Stimulated activated CD4-positive, alpha-beta T cell treated with anti-CD3 and anti-CD28 coated beads, Interleukin-4, amount 100 ng/mL, for 4 hours (primary cell): ENCODE results near the gene PPP2R2B.

Source experiments
- DNase-seq, 2 experiments: peaks; one replicate each; pipeline ENCODE4 v3.0.0-alpha.2; 2020

Gene PPP2R2B

DNA sequence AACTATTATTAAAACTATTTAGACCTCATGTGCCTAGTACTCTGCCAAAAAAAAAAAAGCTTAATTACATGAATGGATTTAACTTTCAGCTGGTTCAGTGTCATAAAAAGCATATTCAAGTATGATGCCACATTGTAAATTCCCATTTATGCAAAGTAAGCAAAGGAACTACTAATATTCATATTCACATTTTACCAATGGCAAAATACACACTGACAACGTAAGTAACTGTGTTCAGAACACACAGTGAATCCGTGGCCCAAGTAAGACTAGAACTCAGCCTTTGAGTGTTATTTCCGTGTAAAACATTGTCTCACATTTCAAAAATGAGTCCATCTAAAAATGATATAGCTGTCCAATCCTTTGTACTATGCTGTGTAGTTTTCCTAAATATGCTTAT, 56.8 kb downstream of the PPP2R2B start:
- no peak for DNase-seq

DNA sequence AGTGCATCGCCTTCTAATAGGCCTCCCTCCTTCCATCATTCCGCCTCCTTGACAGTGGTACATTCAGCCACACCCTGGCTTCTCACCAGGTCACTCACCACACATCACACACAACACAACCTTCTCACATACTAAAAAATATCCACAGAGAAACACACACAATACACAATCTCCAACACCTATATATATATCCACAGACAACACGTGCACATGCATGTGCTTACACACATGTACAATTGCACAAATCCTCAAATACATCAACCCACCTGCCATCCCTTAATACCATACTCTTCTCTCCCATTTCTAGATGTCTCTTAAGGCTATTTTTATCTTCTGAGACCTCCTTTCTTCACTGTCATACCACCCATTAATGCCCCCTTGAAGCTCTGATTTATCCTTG, 57.6 kb downstream of the PPP2R2B start:
- no peak for DNase-seq

- no peak for DNase-seq
Measured at GRCh38 chr5:146818822-146819221, 59.7 kb downstream of the PPP2R2B start.

GRCh38 chr5:146817973-146818372, 60.6 kb downstream of the PPP2R2B start:
- DNase-seq, result no peak

DNA sequence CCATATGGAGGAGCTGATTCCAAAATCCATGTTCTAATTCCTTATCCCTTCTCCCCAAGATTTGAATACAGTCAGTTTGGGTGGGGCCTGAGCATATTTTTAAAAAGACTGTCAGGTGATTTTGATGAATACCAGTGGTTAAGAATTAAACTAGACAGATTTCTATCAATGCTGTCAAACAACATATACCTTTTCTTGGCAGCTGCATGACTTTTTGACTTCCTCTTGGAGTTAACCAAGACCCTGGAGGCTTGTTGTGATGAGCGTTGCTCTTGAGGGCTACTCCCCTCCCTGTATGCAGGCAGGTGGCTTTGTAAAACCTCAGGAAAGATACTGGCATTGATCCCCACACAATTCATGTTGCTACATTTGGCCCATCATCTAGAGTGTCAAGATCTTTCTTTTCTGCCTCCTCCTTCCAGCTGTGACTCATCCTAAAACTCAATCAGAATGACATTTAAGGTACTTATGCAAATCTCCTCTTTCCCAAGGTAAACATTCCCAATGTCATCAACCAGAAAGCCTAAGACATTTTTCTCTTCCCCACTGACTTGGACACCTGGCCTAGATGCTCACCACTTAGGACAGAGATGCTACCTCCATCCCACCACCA, 61.7 kb downstream of the PPP2R2B start:
- no peak for DNase-seq

DNA sequence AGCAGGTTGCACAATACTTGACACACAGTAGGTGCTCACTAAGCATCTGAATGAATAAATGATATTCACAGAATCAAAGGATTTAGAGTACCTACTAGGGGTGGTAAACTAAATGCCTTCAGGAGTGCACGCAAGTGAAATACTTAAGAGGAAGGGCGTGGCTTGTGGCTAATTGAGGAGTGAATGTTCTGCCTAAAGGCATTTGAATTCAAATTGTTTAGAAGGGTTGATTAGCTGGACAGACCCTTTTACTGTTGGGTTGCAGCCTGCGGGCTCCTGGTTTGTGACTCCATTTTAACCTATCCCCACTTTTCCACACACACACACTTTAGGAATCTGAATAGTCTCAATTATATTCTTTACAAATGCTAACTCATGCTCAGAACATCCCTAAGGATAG, 63.1 kb downstream of the PPP2R2B start:
- no peak for DNase-seq

GRCh38 chr5:146813346-146814157, 65.0 kb downstream of the PPP2R2B start:
- DNase-seq, result no peak

- DNase-seq, result no peak
Measured at GRCh38 chr5:146805081-146805480, 73.5 kb downstream of the PPP2R2B start.

DNA sequence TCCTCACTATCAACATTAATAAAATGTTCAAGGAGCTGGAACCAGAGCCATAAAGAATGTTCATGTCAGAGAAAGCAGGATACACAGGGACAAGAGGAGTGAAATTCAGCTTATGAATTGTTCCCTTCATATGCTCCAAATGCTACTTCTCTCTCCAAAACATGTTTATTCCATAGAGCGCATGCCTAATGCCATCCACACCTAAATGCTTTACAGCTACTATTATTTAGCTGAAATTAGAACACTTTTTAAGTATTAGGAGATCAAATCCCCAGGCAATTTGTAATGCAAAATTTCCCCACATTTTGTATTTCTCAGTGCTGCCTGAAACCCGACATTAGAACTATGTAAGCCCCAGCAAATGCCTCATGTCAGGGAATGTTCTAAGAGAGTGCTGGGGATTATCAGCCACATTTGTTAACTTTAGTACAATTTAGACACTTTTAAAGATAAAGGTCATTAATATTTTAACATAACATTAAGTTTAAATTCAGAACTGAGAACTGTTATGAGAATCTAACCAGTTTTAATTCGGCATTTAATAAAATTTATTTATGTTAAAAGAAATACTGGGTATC, 75.5 kb downstream of the PPP2R2B start:
- DNase-seq, result no peak

DNA sequence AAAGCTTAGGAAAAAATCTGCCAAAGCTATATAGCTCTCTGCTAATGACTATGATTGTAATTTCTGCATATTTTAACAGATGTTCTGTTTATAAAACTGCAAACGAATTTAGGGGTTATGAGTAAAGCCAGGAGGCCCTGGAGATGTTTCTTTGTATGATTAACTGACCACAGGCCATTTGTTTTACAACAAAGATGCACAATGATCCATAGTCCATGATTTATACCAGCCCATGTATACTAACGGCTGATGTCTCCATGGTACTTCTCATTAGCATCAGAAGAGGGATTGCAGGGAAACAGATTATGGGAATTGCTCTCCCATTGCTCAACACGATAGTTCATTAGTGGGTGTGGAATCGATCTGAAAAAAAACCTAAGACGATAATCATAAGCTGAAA, 78.9 kb downstream of the PPP2R2B start:
- DNase-seq, result no peak

DNA sequence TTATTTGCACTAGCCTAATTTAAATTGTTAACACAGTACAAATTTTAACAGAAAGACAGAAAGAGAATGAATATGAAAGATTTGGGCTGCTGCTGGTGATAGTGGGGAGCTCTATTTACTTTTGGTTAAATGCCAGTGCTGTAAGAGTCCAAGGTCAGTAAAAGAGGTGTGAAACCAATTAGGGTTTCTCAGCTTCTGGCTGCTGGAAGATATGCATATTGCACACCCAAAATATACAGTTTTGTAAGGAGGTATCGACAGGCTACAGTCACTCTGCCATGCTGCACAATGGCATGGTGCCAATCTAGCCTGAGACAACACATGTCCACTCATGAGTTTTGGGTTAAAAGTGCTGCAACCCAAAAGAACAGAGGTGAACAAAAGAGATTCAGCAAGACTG, 79.3 kb downstream of the PPP2R2B start:
- no peak for DNase-seq

DNA sequence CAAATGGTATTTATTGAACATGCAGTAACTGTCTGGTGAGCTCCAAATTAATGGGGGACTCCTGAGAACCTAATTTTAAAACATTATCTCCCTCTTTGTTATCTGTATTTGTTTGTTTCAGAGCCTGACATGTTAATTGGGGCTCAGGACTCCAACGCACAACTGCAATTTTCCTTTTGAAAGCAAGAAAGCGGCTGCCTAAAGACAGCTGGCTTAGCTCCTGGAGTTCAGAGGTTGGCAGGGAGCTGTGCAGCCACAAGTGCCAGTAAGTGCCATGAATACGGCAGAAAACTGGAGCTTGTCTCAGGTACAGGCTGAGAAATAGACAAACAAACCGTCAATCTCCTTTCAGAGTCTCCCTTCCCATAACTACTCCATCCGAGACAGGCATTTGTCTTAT, 80.9 kb downstream of the PPP2R2B start:
- no peak for DNase-seq

- DNase-seq, result no peak
Measured at GRCh38 chr5:146796911-146797310, 81.6 kb downstream of the PPP2R2B start.

GRCh38 chr5:146796144-146796543, 82.4 kb downstream of the PPP2R2B start:
- no peak for DNase-seq

GRCh38 chr5:146794326-146795029, 84.1 kb downstream of the PPP2R2B start:
- no peak for DNase-seq

GRCh38 chr5:146793709-146794108, 84.8 kb downstream of the PPP2R2B start:
- no peak for DNase-seq

- DNase-seq, result no peak
Measured at GRCh38 chr5:146791471-146791870, 87.1 kb downstream of the PPP2R2B start.

- DNase-seq, result no peak
Measured at GRCh38 chr5:146789712-146790653, 88.6 kb downstream of the PPP2R2B start.

DNA sequence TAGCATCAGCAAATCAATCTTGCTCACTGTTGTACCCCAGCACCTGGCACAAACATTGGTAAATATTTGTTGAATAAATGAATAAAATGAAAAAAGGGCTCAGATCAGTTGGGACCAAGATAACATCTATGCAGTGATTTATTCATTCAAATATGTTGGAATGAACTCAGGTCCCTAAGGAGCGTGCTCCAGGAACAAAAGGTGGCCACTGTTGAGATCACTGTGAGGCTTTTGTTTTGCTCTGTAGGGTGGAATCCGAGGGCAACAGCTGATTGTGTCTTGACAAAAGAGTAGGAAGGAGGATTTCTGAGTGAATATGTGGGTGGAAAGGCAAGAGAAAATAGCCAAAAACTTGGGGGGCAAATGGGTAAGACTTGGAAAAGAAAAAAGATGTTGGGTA, 89.7 kb downstream of the PPP2R2B start:
- no peak for DNase-seq

- DNase-seq, result no peak
Measured at GRCh38 chr5:146785065-146785464, 93.5 kb downstream of the PPP2R2B start.

GRCh38 chr5:146781157-146781556, 97.4 kb downstream of the PPP2R2B start:
- no peak for DNase-seq

GRCh38 chr5:146779211-146779869, 99.2 kb downstream of the PPP2R2B start:
- no peak for DNase-seq
